GM21529 (cell line): Measurements from ENCODE around the gene MDGA2.

Experiments used
- ATAC-seq: cut with Tn5 transposase; IDR thresholded peaks from one replicate; pipeline ENCODE4 v1.9.1; 2021; ENCODE audit not compliant: unreplicated experiment

Gene MDGA2

GRCh38 chr14:47507861-47508260, 167.5 kb downstream of the MDGA2 start:
- ATAC-seq, result no peak

- no peak for ATAC-seq
Observed at GRCh38 chr14:47500369-47500768, 175.0 kb downstream of the MDGA2 start.

GRCh38 chr14:47490766-47491165, 184.6 kb downstream of the MDGA2 start:
- no peak for ATAC-seq

DNA sequence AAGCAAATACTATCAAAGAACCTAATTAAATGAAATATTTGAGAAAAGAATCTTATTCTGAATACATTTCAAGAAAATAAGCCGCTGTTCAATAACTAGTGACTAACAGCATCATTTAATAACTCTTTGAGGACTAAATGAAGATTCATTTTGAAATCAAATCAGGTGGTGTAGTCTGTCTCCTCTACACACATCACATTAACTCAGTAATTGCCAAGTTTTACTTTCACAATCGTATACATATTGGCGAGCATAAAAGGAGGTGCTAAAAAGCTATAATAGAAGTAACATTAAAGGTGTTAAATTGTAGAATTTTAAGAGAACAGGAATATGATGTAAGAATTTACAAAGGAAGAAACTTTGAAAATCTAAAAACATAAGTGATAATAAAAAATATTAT, 185.1 kb downstream of the MDGA2 start:
- ATAC-seq, result no peak

DNA sequence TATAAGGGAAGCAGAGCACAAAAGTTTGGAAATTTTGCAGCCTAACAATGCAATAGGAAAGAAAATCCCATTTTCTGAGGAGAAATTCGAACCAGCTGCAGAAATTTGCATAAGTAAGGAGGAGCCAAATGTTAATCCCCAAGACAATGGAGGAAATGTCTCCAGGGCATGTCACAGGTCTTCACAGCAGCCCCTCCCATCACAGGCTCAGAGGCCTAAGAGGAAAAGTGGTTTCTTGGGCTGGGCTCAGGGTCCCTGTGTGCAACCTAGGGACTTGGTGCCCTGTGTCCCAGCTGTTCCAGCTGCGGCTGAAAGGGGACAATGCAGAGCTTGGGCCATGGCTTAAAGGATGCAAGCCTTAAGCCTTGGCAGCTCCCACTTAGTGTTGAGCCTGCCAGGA, 190.0 kb downstream of the MDGA2 start:
- ATAC-seq, result no peak

DNA sequence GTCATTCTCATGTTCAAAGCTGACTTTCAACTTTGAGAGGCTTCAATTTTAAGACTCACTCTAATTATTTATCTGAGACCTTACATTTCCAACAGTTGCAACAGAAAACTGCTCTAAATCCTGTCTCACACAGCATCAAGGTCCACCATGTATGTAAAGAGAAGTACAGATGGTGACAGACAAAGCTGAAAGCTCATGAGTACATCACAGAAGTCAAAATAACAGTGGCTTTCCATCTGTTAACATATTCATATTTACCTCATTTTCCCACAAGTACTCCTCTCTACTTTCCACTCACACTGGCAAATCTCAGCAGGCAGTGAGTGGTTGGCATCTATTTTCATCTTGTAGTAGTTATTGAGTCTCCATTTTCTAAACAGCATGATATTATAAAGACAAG, 192.0 kb downstream of the MDGA2 start:
- no peak for ATAC-seq

DNA sequence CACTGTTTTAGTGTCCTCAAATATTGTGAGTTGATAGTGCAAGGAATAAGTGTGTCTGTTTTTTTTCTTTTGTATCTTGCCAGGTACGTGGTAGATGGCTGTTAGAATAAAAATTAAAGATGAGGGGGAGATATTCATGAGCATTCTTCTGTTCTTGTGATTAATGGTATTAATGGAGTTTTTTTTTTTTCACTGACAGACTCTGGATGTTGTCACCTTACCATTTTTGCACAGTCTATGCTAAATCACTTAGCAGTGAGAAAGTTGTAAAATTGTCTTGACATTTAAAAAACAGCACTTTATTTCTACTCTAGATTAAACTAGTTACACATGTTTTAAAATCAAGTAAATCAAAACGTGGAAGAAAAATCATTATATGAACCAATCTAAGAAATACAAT, 204.3 kb downstream of the MDGA2 start:
- no peak for ATAC-seq

- ATAC-seq, result no peak
Observed at GRCh38 chr14:47466916-47467315, 208.5 kb downstream of the MDGA2 start.

- no peak for ATAC-seq
Observed at GRCh38 chr14:47454025-47454424, 221.4 kb downstream of the MDGA2 start.

GRCh38 chr14:47447076-47447475, 228.3 kb downstream of the MDGA2 start:
- no peak for ATAC-seq

- ATAC-seq, result no peak
Observed at GRCh38 chr14:47442211-47442610, 233.2 kb downstream of the MDGA2 start.

DNA sequence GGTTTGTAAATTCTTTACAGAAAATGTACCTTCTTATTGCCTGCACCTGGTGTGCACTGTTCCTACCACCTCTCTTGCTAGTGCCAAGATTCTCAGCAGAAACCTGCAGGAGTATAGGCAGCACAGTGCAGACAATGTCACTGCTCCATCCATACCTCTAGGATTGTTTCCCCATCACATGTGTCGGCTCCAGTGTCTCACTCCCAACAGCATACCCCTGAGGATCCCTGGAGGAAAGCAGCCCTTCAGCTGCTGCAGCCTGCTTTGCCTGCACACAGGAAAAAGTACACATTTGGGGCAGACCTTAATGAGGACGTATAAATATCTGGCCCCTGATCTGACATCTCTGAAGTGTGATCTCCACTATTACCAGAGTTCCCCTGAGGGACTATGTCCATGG, 235.5 kb downstream of the MDGA2 start:
- ATAC-seq, result no peak

GRCh38 chr14:47438650-47439140, 236.7 kb downstream of the MDGA2 start:
- ATAC-seq, result no peak

GRCh38 chr14:47435331-47435965, 240.0 kb downstream of the MDGA2 start:
- no peak for ATAC-seq

GRCh38 chr14:47427629-47428028, 247.8 kb downstream of the MDGA2 start:
- ATAC-seq, result no peak

- ATAC-seq, result no peak
Observed at GRCh38 chr14:47425302-47425701, 250.1 kb downstream of the MDGA2 start.

DNA sequence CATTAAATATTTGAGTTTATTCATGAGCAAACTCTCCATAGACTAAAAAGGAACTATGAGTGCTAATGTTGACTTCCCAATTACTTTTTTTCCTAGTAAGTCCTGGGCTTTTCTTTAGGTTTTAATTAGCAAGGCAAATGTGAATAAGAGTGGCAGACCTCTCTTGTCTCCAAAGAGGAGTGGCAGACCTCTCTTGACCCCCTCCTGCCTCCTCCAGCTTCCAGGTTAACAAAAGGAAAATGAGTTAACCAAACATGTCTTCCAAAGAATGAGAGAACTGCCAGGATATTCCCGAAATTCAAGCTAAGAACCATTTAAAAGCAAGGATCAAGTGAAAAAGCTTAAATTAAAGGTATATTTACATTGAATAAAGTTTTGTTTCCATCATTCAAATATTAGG, 253.2 kb downstream of the MDGA2 start:
- no peak for ATAC-seq

DNA sequence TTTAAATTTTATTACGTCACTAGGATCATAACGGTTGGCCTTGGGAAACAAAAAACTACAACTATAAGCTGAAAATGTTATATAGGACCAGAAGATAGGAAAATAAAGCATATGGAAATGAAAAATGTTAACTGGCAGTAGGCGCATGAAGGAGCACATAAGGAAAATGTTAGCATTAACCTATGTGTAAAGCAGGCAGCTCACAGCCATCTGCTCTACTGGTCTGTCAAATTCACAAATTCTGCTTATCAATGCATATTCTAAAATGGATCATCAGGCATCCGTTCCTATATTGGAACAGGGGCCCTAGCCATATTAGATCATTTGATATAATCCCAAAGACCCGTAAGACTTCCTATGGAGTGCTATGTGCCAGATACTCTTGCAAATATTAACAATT, 263.9 kb downstream of the MDGA2 start:
- no peak for ATAC-seq

DNA sequence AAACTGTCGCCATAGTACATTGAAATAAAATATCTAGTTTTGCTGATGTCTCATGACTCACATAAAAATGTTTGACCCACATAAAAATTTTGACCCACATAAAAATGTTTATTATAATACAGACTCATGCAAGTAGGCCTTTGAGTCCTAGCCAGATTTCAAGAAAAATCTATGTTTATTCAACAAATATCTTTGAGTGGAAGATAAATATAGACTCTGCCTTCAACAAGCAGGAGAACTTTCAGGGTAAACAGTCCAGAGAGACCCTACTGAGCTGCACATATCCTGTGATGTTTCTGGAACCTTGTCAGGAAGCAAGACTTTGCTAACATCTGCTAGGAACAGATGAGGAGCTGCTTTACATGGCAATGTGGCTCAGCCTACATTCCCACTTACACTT, 283.1 kb downstream of the MDGA2 start:
- ATAC-seq, result no peak

DNA sequence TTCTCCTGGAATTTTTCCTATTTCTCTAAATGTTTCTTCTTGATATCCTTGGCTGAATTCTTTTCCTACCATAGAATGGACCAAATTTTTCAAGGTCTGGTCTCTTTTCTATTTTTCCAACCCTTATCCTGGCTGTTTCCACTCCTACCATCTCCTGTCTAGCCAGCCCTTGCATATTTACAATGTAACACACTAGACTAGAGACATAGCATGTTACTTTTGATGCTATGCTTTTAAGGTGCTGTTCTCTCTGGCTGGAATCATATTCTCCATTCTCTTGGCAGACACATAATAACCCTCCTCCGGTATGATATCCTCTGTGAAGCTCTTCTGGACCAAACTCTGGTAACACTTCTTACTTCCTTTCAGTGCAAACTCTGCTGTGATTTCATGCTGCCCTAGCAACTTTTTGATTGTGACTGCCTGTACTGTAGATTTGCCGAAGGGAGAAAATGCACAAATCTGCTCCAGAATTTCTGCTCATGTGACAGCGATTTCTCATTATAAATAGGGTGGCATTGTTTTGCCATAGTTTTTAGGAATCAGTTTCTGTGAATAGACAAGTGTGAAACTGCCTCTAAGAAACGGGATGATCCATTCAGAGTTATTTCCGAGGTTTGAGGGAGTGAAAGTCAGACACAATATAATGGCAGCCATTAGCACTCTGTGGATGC, 284.4 kb downstream of the MDGA2 start:
- ATAC-seq, result no peak

- ATAC-seq, result no peak
Observed at GRCh38 chr14:47389535-47389934, 285.9 kb downstream of the MDGA2 start.

DNA sequence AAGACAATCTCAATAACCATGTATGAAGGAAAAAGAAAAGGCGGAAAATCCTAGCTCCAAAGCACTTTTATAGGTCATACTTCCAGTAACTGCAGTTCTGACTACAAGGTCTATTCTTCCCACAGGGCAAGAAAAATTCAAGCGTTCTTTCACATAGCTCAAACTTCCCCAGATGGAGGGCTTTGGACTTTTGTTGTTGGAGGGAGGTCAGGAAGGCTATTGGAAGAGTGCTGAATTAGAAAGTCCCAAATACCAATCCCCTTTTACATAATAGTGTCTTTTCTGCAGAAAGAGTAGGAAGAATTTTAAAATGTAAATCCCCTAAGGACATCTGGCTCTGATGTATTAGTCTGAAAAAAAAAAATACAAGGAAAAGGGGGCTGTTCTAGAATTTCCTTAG, 309.4 kb downstream of the MDGA2 start:
- no peak for ATAC-seq

DNA sequence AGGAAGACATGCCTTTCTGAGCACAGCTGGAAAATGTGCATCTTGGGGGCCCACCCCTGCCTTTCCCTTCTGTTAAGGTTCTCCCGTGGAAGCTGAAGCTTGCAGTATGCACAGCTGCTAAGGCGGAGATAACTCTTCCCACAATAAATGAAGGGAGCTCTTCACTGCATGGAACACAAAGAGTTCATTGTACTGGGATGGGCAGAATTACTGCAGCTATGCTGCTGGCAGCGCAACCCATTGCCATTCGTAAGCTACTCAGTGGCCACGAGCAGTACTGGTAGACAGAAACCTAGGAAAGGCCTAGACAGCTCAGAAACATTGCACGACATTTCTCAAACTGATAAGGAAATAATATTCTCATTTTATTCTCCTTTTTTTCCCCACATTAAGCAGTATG, 310.2 kb downstream of the MDGA2 start:
- ATAC-seq, result no peak
